Fibroblast of lung (primary cell): ENCODE results near the gene PEX14. TPM values are rescaled to one million over a fixed set of nuclear protein-coding genes. Genes with fewer than 3 reads are reported as not detected.
A peak's percentile ranks its signal among the peaks of the same experiment; 100 is the strongest.

Source experiments
- DNase-seq, 2 donors: peaks; one replicate each; pipeline versions ENCODE4 v3.0.0 to v3.0.0-alpha.2; 2010; ENCODE audit warnings: low read depth in 2 of 2
- H2AFZ ChIP-seq: 2 replicates; pipeline ENCODE4 v1.5.1; 2012; ENCODE audit warnings: low read length, control low read depth, inconsistent platforms
- H3K27ac ChIP-seq: 2 replicates; pipeline ENCODE4 v1.5.1; 2011; ENCODE audit warnings: low read length, control low read depth; ENCODE audit not compliant: insufficient read depth
- H3K27me3 ChIP-seq: 2 replicates; pipeline ENCODE4 v1.5.1; 2011; ENCODE audit warnings: mild to moderate bottlenecking, low read length; ENCODE audit not compliant: control insufficient read depth, insufficient read depth
- H3K36me3 ChIP-seq: 2 replicates; pipeline ENCODE4 v1.5.1; 2011; ENCODE audit warnings: low read length; ENCODE audit not compliant: control insufficient read depth, insufficient read depth
- H3K4me1 ChIP-seq: 2 replicates; pipeline ENCODE4 v1.5.1; 2011; ENCODE audit warnings: low read length; ENCODE audit not compliant: control insufficient read depth, insufficient read depth; ENCODE audit errors: extremely low read depth
- H3K4me2 ChIP-seq: 2 replicates; pipeline ENCODE4 v1.5.1; 2011; ENCODE audit warnings: low read length, control low read depth; ENCODE audit not compliant: insufficient read depth; ENCODE audit errors: extremely low read depth
- H3K4me3 ChIP-seq, 4 experiments: fragments of 200-600 bp in 1 of 4; sonication (generic) in 1 of 4; replicated peaks in 1 of 4; 2 replicates each; pipeline ENCODE4 v1.5.1; 2011 to 2016; ENCODE audit warnings: low read length in 4 of 4, low read depth in 3 of 4, mild to moderate bottlenecking in 3 of 4, control low read depth in 2 of 4, inconsistent platforms in 1 of 4, mixed read lengths in 1 of 4; ENCODE audit not compliant: insufficient read depth in 1 of 4; ENCODE audit errors: control extremely low read depth in 1 of 4
- H3K79me2 ChIP-seq: 2 replicates; pipeline ENCODE4 v1.5.1; 2012; ENCODE audit warnings: mild to moderate bottlenecking, low read length, inconsistent platforms; ENCODE audit not compliant: control insufficient read depth, insufficient read depth
- H3K9ac ChIP-seq: 2 replicates; pipeline ENCODE4 v1.5.1; 2011; ENCODE audit warnings: mild to moderate bottlenecking, low read length, control low read depth; ENCODE audit not compliant: insufficient read depth
- H3K9me3 ChIP-seq: 2 replicates; pipeline ENCODE4 v1.5.1; 2012; ENCODE audit warnings: low read depth, low read length; ENCODE audit not compliant: control insufficient read depth, insufficient read depth
- H4K20me1 ChIP-seq: 2 replicates; pipeline ENCODE4 v1.5.1; 2011; ENCODE audit warnings: low read length; ENCODE audit not compliant: control insufficient read depth, insufficient read depth; ENCODE audit errors: extremely low read depth
- CTCF ChIP-seq, 2 donors: IDR thresholded peaks in 1 of 2; conservative IDR thresholded peaks in 1 of 2; 1 replicate in 1 of 2; 2 replicates in 1 of 2; pipeline ENCODE4 v1.5.1; 2011 to 2012; ENCODE audit warnings: low read length in 2 of 2, control low read depth in 1 of 2, inconsistent platforms in 1 of 2, low read depth in 1 of 2, mild to moderate bottlenecking in 1 of 2
- EZH2 ChIP-seq: IDR thresholded peaks from 2 replicates; pipeline ENCODE4 v1.5.1; 2012; ENCODE audit warnings: low read length, control low read depth, mild to moderate bottlenecking; ENCODE audit errors: missing control alignments
- polyA plus RNA-seq, 2 donors: library from polyadenylated mRNA; depleted of rRNA in 1 of 2; stranded (reverse) in 1 of 2; unstranded in 1 of 2; fragments of >200 nt; gene quantifications; 2 replicates each; pipeline ENCODE4 v1.2.1, GENCODE V29; 2011 to 2012; ENCODE audit warnings: missing spikeins in 1 of 2
- total RNA-seq: library from RNA; depleted of rRNA; stranded (reverse); fragments of >200 nt; gene quantifications from 2 replicates; pipeline ENCODE4 v1.2.1, GENCODE V29; 2014

PEX14 gene
- total and polyA plus RNA-seq, 2 donors (not counting 1 experiment from before 2014, with no cell fraction given): 10.3 to 11.4 TPM

- no peak overlapping the region for H3K9ac ChIP-seq
- H4K20me1 ChIP-seq: no peaks in the 10 kb centered on the region
- no peaks in the 10 kb centered on the region for H3K4me1 ChIP-seq
- H3K36me3 ChIP-seq: no peaks in the 10 kb centered on the region
- no peak overlapping the region for H3K27ac ChIP-seq
- no peak overlapping the region for H3K4me2 ChIP-seq
- no peak overlapping the region for H3K4me3 ChIP-seq
- TF ChIP-seq CTCF (conservative IDR thresholded peaks at IDR 0.05 in 1 of 2, IDR thresholded peaks at IDR 0.05 in 1 of 2; ENCODE audit: low read depth in 1 of 2, low read length in 2 of 2): no peak
- no peak for TF ChIP-seq EZH2
- no peak for DNase-seq
- no peaks in the 10 kb centered on the region for H3K9me3 ChIP-seq
- no peak overlapping the region for H2AFZ ChIP-seq
- H3K79me2 ChIP-seq: no peaks in the 10 kb centered on the region
- H3K27me3 ChIP-seq: no peaks in the 10 kb centered on the region
These were observed 139.1 kb downstream of the PEX14 start for GRCh38 chr1:10613861-10614260.

DNA sequence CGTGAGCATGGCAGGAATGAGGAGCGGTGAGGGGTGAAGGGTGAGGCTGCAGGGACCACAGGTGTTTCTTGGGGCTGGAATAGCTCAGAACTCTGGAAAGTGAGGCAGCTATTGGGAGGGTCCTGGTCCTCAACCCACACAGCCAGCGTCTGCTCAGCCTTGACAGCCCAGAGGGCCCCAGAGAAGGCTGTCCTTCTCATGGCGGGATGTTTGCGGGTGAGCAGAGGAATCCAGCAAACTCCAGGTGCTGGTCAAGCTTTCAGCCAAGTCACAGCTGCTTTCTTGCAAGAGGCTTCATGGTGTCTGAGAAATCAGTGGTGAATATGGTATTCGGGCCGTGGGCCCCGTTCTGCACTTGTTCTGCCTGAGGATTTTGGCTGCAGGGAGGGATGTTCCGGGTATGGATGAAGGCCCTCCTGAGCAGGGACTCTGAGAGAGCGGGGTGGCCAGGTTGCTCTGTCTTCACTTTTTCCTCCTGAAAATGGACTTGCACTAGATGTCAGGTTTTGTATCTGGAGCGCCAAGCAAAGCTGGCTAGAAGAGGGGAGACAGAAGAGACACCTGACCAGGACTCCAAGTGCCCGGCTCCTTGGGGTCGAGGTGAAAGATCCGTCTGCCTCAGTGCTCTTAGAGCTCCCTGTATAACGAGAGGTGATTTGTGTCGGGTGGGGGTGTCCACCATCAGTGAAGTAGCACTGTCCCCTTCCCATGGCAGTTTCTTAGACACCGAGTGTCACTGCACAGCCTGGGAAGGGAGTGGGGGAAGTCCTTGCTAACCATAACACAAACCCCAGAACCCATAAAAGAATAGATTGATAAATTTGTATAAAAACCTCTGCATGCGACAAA, 139.9 kb downstream of the PEX14 start:
- Histone ChIP-seq H3K27me3 (no peaks in the 10 kb centered on the region), H3K27ac (no peak overlapping the region), H3K4me1 (no peaks in the 10 kb centered on the region), H3K36me3 (no peaks in the 10 kb centered on the region), H3K4me3 (no peak overlapping the region), H2AFZ (no peak overlapping the region), H4K20me1 (no peaks in the 10 kb centered on the region), H3K79me2 (no peaks in the 10 kb centered on the region), H3K4me2 (no peak overlapping the region), H3K9me3 (no peaks in the 10 kb centered on the region), H3K9ac (no peak overlapping the region)
- DNase-seq: no peak
- TF ChIP-seq CTCF (conservative IDR thresholded peaks at IDR 0.05 in 1 of 2, IDR thresholded peaks at IDR 0.05 in 1 of 2; ENCODE audit: low read depth in 1 of 2, low read length in 2 of 2): no peak
- no peak for TF ChIP-seq EZH2

- Histone ChIP-seq H3K27me3 (no peaks in the 10 kb centered on the region), H3K36me3 (no peaks in the 10 kb centered on the region), H3K4me3 (no peak overlapping the region), H3K4me1 (no peaks in the 10 kb centered on the region), H4K20me1 (no peaks in the 10 kb centered on the region), H3K4me2 (no peak overlapping the region), H3K79me2 (no peaks in the 10 kb centered on the region), H3K9me3 (no peaks in the 10 kb centered on the region), H2AFZ (no peak overlapping the region), H3K27ac (no peak overlapping the region), H3K9ac (no peak overlapping the region)
- peak in 1 of 2 donors; percentile 50 for DNase-seq
- TF ChIP-seq CTCF (conservative IDR thresholded peaks at IDR 0.05 in 1 of 2, IDR thresholded peaks at IDR 0.05 in 1 of 2; ENCODE audit: low read depth in 1 of 2, low read length in 2 of 2) (no peak), EZH2 (no peak)
These were observed 140.6 kb downstream of the PEX14 start for GRCh38 chr1:10615332-10615731.
